ENCODE measurements around the gene CTNNA3.

DNA sequence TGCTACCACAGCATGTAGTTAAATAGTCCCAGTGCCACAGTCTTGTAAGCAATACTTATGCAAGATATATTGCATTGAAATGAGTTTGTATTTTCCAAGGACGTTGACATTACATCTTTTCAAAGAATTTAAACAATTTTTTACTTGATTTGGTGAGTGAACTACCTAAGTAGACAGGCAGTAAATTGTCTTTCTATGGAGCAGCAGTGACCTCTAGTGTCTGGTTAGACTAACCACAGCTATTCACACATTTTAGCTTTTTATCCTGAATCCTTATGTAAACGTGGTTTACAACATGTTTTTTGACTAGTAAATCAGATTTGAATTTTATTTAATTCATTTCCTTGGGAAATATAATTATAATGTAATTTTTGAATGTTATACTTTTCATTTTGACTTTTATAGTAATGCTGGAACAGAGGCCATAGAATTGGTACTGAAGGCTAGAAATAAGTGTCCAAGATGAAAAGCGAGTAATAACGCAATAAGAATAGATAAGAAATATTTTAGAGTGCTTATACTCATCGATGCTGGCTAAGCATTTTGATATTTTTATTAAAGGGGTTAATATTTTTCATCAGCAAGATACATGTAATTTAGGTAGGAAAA lies 764.6 kb downstream of the CTNNA3 start:
- no peak for TF ChIP-seq TAF1 (conservative IDR thresholded peaks at IDR 0.05)
- TF ChIP-seq, protein P1, sequence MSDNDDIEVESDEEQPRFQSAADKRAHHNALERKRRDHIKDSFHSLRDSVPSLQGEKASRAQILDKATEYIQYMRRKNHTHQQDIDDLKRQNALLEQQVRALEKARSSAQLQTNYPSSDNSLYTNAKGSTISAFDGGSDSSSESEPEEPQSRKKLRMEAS (IDR thresholded peaks at IDR 0.05): no peak
- TF ChIP-seq, protein P2, sequence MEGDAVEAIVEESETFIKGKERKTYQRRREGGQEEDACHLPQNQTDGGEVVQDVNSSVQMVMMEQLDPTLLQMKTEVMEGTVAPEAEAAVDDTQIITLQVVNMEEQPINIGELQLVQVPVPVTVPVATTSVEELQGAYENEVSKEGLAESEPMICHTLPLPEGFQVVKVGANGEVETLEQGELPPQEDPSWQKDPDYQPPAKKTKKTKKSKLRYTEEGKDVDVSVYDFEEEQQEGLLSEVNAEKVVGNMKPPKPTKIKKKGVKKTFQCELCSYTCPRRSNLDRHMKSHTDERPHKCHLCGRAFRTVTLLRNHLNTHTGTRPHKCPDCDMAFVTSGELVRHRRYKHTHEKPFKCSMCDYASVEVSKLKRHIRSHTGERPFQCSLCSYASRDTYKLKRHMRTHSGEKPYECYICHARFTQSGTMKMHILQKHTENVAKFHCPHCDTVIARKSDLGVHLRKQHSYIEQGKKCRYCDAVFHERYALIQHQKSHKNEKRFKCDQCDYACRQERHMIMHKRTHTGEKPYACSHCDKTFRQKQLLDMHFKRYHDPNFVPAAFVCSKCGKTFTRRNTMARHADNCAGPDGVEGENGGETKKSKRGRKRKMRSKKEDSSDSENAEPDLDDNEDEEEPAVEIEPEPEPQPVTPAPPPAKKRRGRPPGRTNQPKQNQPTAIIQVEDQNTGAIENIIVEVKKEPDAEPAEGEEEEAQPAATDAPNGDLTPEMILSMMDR (IDR thresholded peaks at IDR 0.05; ENCODE audit: low read depth, low read length, missing input control): peak; percentile 83
